GM19043 (cell line): ENCODE measurements around the gene NEK2.

Source experiments
- ATAC-seq: cut with Tn5 transposase; IDR thresholded peaks from one replicate; pipeline ENCODE4 v1.9.1; 2021; ENCODE audit warnings: low read depth; ENCODE audit not compliant: unreplicated experiment

Gene NEK2

GRCh38 chr1:211613108-211613947 lies 62.1 kb downstream of the NEK2 start:
- no peak for ATAC-seq

DNA sequence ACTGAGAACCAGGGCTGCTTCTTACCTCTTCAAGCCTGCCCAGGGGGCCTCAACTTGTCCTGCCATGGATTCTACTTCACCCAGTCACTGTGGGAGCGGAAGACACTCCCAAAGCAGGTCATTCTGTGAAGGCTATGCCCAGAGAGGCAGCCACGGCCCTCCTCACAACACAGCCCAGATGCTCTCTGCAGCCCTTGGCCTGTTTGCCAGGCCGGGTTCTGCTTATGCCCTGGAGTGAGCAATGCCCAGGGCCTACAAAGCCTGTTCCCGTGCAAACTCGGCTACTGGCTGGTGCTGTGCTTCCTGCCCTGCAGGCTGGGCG lies 62.7 kb downstream of the NEK2 start:
- ATAC-seq = no peak
